NB4 (cell line): Measurements from ENCODE around the gene INPP5D.

Experiments
- DNase-seq: peaks from one replicate; pipeline ENCODE4 v3.0.0; 2010; ENCODE audit warnings: low read depth
- H3K4me3 ChIP-seq: one replicate; pipeline ENCODE4 v1.5.1; 2011; ENCODE audit warnings: mild to moderate bottlenecking, low read depth, low read length, moderate library complexity
- MYC ChIP-seq: IDR thresholded peaks from 2 replicates; pipeline ENCODE4 v1.6.1; 2011; ENCODE audit warnings: low read depth, low read length
- POLR2A ChIP-seq: IDR thresholded peaks from 2 replicates; pipeline ENCODE4 v1.6.1; 2011; ENCODE audit warnings: mild to moderate bottlenecking; ENCODE audit not compliant: insufficient read length; ENCODE audit errors: extremely low read depth
- TF ChIP-seq, protein P1 (sequence below): IDR thresholded peaks from 2 replicates; pipeline ENCODE4 v1.6.1; 2011; ENCODE audit warnings: low read depth, low read length
- TF ChIP-seq, protein P2 (sequence below): IDR thresholded peaks from one replicate; pipeline ENCODE4 v1.5.1; 2012; ENCODE audit warnings: low read depth, low read length

Gene INPP5D

DNA sequence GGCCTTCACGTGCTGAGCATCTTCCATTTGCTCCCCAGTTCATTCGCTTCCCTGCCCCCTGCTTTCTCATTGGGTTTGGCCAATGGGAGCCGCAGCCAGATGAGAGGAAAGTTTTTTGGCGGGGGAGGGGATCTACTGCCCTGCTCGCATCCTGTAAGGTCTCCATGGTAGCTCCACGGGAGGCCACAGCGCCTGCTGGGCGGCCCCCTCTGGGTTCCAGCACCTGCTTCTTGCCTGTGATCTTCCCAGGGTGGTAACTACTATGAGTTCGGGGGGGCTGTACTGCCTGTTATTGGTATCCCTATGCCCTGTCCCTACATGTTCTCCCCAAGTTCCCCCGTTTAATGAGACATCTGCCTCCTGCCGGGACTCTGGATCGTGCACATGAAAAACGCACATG, 57.2 kb downstream of the INPP5D start:
- H3K4me3 ChIP-seq = no peak overlapping the region
- no peak for DNase-seq
- TF ChIP-seq, protein P1, sequence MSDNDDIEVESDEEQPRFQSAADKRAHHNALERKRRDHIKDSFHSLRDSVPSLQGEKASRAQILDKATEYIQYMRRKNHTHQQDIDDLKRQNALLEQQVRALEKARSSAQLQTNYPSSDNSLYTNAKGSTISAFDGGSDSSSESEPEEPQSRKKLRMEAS = no peak
- no peak for TF ChIP-seq POLR2A
- no peak for TF ChIP-seq MYC
- TF ChIP-seq, protein P2, sequence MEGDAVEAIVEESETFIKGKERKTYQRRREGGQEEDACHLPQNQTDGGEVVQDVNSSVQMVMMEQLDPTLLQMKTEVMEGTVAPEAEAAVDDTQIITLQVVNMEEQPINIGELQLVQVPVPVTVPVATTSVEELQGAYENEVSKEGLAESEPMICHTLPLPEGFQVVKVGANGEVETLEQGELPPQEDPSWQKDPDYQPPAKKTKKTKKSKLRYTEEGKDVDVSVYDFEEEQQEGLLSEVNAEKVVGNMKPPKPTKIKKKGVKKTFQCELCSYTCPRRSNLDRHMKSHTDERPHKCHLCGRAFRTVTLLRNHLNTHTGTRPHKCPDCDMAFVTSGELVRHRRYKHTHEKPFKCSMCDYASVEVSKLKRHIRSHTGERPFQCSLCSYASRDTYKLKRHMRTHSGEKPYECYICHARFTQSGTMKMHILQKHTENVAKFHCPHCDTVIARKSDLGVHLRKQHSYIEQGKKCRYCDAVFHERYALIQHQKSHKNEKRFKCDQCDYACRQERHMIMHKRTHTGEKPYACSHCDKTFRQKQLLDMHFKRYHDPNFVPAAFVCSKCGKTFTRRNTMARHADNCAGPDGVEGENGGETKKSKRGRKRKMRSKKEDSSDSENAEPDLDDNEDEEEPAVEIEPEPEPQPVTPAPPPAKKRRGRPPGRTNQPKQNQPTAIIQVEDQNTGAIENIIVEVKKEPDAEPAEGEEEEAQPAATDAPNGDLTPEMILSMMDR = no peak

DNA sequence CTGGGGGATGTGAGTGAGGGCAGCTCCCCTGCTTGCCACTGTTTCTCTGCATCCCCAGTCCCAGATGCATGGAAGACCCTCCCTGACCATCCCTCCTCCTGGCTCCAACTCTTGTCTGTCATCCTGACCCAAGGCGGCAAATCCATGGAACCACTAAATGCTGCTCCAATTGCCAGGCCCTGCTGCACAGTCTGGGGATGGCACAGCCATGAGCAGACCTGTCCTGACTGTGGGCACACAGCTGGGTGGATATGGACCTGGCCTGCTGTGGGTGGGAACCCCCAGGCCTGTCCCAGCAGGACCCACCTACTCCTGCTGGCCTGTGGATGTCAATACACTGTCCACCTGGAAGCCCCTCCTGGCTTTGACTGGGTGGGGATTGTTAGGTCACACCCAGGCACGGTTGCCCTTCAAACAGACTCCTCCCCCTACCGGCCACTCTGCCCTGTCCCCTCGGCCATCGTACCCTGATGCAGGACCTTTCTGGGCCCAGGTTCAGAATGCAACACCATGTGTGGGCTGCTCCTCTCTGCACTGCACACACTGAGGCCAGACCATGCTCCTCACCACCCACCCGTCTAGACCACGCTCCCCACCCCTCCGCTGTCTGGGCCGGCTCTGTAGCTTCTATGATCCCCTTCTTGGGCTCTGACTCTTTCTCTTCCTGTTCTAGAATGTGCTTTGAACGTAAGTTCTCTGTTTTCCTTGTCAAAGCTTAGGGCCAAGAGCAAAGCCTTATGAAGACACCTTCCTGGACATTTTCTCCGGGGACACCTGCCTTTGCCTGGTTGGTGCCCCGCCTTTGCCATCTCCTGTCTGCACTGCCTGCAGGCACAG, 57.9 kb downstream of the INPP5D start:
- TF ChIP-seq, protein P1 = no peak
- TF ChIP-seq POLR2A = no peak
- TF ChIP-seq, protein P2 = no peak
- no peak for TF ChIP-seq MYC
- DNase-seq = no peak
- no peak overlapping the region for H3K4me3 ChIP-seq

DNA sequence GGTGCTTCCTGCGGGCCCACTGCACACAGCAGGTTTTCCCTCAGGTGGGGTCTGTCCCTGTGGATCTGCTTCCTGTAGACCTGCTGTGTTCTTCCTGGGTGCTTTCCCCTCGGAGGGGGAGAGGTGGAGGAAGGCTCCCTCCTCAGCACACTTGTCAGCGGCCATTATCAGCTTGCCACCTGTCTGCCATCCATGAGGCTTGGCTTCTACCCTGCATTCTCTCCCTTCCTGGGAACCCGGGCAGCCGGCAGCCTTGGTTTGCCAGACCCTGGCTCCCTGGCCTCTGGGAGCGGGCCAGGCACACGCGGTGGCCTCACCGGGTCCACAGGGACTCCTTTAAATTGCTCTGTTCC, 58.5 kb downstream of the INPP5D start:
- TF ChIP-seq POLR2A (no peak), MYC (no peak)
- TF ChIP-seq, protein P2 = no peak
- TF ChIP-seq, protein P1 = no peak
- no peak for DNase-seq
- no peak overlapping the region for H3K4me3 ChIP-seq

DNA sequence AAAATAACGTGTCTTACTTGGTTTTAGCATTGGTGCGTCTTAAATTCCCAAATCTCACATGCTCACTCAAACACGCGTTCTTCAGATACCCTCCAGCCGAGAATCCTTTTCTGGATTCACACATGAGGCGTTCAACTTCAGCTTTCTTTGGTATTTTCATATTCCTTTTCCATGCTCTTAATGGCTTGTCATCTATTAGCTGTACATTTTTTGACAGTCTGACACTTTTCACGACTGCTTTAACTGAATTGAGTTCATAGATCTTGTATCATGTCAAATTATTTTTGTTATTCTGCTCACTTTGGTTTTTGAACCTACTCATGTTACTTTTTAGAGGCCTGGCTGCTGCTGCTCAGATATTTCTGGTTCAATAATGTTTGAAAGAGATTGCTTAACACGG, 59.0 kb downstream of the INPP5D start:
- H3K4me3 ChIP-seq = no peak overlapping the region
- no peak for DNase-seq
- TF ChIP-seq, protein P1 = no peak
- TF ChIP-seq, protein P2 = no peak
- no peak for TF ChIP-seq MYC
- no peak for TF ChIP-seq POLR2A

DNA sequence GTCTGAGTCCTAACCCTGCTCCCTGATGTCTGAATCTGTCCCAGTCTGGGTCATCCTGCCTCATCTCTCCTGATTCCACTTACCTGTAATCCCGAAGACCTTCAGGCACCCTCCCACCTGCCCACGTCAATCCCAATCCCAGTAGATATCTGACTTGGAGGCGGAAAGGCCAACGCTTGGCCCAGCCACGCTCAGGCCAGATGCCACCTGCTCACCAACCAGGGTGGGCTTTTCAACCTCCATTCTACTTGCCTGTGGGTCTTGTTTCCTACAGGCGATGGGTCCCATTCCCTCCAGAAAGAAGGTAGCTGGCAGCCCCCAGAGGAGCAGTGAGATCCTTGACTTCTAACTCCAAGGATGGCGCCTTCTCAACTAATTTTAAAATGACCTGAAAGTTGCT, 59.7 kb downstream of the INPP5D start:
- H3K4me3 ChIP-seq = no peak overlapping the region
- TF ChIP-seq, protein P2 = no peak
- TF ChIP-seq, protein P1 = no peak
- TF ChIP-seq POLR2A (no peak), MYC (no peak)
- no peak for DNase-seq
